Activated T-cell treated with anti-CD3 and anti-CD28 coated beads, Interleukin-2, amount 50 U/mL, for 24 hours (primary cell): ENCODE results near the gene CSNK1D.
A peak's percentile ranks its signal among the peaks of the same experiment; 100 is the strongest.
"Not testable (repeated sequence)": the region's sequence is repeated elsewhere in the genome, so short reads cannot be mapped to it uniquely, and the experiment has no call there.

ENCODE experiments used
- DNase-seq: peaks from one replicate; pipeline ENCODE4 v3.0.0-alpha.2; 2020
- H3K27ac Mint-ChIP-seq: 2 replicates; pipeline ENCODE4 v1.8.0; 2020; ENCODE audit warnings: mild to moderate bottlenecking, mixed read lengths
- H3K27me3 Mint-ChIP-seq: 2 replicates; pipeline ENCODE4 v1.8.0; 2020; ENCODE audit warnings: mixed read lengths
- H3K36me3 Mint-ChIP-seq: 2 replicates; pipeline ENCODE4 v1.8.0; 2020; ENCODE audit warnings: low read depth, mixed read lengths
- H3K4me1 Mint-ChIP-seq: 2 replicates; pipeline ENCODE4 v1.8.0; 2020; ENCODE audit warnings: low read depth, mixed read lengths
- H3K4me3 Mint-ChIP-seq: 2 replicates; pipeline ENCODE4 v1.8.0; 2020; ENCODE audit warnings: mild to moderate bottlenecking, moderate library complexity, mixed read lengths
- H3K9me3 Mint-ChIP-seq: 2 replicates; pipeline ENCODE4 v1.8.0; 2020; ENCODE audit warnings: mixed read lengths

CSNK1D gene

GRCh38 chr17:82259972-82260961 lies 13.2 kb downstream of the CSNK1D start:
- H3K4me1 Mint-ChIP-seq = peaks cover 54% of the 10 kb centered on the region
- H3K4me3 Mint-ChIP-seq, DNase-seq, H3K27me3 Mint-ChIP-seq, H3K9me3 Mint-ChIP-seq: not testable (repeated sequence)
- peak overlapping the region; percentile 77 for H3K27ac Mint-ChIP-seq
- H3K36me3 Mint-ChIP-seq = peaks cover 98% of the 10 kb centered on the region

DNA sequence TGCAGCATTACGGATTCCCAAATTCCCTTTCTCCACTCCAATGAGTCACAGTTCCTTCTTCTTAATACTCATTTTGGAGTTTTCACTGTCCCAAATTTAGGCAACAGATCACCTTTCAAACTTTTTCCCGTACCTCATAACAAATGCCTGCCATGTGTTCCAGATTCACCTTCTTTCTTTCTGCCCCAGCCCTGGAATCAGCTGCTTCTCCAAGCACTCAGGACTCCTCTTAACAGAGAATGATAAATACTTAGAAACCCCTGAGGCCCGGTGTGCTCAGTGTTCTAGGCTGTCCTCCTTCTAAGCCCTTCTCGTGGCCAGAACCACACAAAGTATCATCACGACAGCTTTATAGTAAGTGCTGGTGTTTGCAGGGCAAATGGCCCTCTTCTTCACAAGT lies 14.9 kb downstream of the CSNK1D start:
- Mint-ChIP-seq H3K36me3 (peaks cover 83% of the 10 kb centered on the region), H3K9me3 (no peaks in the 10 kb centered on the region), H3K27ac (peak overlapping the region; percentile 35), H3K4me3 (no peak overlapping the region), H3K27me3 (no peaks in the 10 kb centered on the region), H3K4me1 (peaks cover 47% of the 10 kb centered on the region)
- DNase-seq = no peak

DNA sequence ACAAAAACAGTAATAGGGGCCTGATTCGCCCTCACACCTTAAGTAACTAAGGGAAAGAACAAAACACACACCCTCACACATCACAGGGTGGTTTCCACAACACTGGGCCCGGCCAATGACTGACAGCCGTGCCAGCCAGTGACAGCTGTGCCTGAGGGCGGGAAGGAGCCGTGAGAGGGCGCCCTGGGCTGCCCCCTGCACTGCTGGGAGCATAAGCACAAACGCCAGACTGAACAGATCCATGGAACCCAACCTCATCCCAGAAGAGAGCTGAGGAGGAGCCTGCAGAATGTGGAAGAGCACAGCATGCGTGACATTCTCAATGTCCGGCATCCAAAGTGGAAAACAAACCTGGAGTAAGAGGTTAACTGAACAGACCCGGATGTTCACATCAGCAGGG lies 16.0 kb downstream of the CSNK1D start:
- no peaks in the 10 kb centered on the region for H3K27me3 Mint-ChIP-seq
- H3K36me3 Mint-ChIP-seq = peaks cover 83% of the 10 kb centered on the region
- no peak overlapping the region for H3K4me3 Mint-ChIP-seq
- no peaks in the 10 kb centered on the region for H3K9me3 Mint-ChIP-seq
- H3K27ac Mint-ChIP-seq = peak overlapping the region; percentile 86
- peak; percentile 79 for DNase-seq
- peaks cover 44% of the 10 kb centered on the region for H3K4me1 Mint-ChIP-seq

DNA sequence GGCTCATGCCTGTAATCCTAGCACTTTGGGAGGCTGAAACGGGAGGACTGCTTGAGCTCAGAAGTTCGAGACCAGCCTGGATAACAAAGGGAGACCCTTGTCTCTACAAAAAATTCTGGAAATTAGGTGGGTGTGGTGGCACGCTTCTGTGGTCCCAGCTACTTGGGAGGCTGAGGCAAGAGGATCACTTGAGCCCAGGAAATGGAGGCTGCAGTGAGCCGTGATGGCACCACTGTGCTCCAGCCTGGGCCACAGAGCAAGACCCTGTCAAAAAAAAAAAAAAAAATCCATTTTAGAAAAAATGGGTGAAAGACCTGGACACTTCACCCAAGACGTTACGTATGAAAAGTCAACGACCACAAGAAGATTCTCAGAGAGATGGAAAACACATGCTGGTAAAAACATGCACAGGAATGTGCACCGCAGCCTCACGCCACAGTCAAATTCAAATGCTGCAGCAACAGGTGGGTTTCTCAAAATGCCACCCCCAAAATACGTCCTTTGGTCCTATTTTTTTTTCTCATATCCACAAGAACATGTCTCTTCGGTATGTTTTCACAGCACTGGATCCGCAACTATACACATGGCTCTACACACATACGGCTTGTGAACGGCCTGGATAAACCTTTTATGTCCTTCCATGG lies 17.1 kb downstream of the CSNK1D start:
- H3K36me3 Mint-ChIP-seq = peaks cover 83% of the 10 kb centered on the region
- no peaks in the 10 kb centered on the region for H3K27me3 Mint-ChIP-seq
- no peak overlapping the region for H3K4me3 Mint-ChIP-seq
- no peak for DNase-seq
- peaks cover 39% of the 10 kb centered on the region for H3K4me1 Mint-ChIP-seq
- peak overlapping the region; percentile 65 for H3K27ac Mint-ChIP-seq
- no peaks in the 10 kb centered on the region for H3K9me3 Mint-ChIP-seq

GRCh38 chr17:82255402-82255972 lies 18.0 kb downstream of the CSNK1D start:
- DNase-seq = no peak
- peaks cover 83% of the 10 kb centered on the region for H3K36me3 Mint-ChIP-seq
- no peak overlapping the region for H3K4me3 Mint-ChIP-seq
- H3K9me3 Mint-ChIP-seq = no peaks in the 10 kb centered on the region
- H3K27me3 Mint-ChIP-seq = no peaks in the 10 kb centered on the region
- peaks cover 32% of the 10 kb centered on the region for H3K4me1 Mint-ChIP-seq
- H3K27ac Mint-ChIP-seq = peak overlapping the region; percentile 65

- not testable (repeated sequence) for H3K27ac Mint-ChIP-seq, H3K9me3 Mint-ChIP-seq, H3K4me3 Mint-ChIP-seq, H3K27me3 Mint-ChIP-seq, DNase-seq
- peaks cover 29% of the 10 kb centered on the region for H3K4me1 Mint-ChIP-seq
- H3K36me3 Mint-ChIP-seq = peaks cover 83% of the 10 kb centered on the region
Measured at GRCh38 chr17:82254746-82255145, 18.8 kb downstream of the CSNK1D start.

DNA sequence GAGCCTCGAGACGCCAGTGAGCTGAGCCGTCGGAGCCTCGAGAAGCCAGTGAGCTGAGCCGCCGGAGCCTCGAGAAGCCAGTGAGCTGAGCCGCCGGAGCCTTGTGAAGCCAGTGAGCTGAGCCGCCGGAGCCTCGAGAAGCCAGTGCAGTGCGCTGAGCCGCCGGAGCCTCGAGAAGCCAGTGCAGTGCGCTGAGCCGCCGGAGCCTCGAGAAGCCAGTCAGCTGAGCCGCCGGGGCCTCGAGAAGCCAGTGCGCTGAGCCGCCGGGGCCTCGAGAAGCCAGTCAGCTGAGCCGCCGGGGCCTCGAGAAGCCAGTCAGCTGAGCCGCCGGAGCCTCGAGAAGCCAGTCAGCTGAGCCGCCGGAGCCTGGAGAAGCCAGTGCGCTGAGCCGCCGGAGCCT lies 19.4 kb downstream of the CSNK1D start:
- not testable (repeated sequence) for H3K9me3 Mint-ChIP-seq, H3K27me3 Mint-ChIP-seq, H3K4me3 Mint-ChIP-seq, DNase-seq, H3K27ac Mint-ChIP-seq
- peaks cover 81% of the 10 kb centered on the region for H3K36me3 Mint-ChIP-seq
- H3K4me1 Mint-ChIP-seq = peaks cover 22% of the 10 kb centered on the region

GRCh38 chr17:82253179-82253544 lies 20.3 kb downstream of the CSNK1D start:
- Mint-ChIP-seq H3K27ac (peak overlapping the region; percentile 78), H3K27me3 (no peaks in the 10 kb centered on the region), H3K9me3 (no peaks in the 10 kb centered on the region), H3K4me3 (no peak overlapping the region), H3K4me1 (peaks cover 16% of the 10 kb centered on the region), H3K36me3 (peaks cover 81% of the 10 kb centered on the region)
- DNase-seq = no peak

DNA sequence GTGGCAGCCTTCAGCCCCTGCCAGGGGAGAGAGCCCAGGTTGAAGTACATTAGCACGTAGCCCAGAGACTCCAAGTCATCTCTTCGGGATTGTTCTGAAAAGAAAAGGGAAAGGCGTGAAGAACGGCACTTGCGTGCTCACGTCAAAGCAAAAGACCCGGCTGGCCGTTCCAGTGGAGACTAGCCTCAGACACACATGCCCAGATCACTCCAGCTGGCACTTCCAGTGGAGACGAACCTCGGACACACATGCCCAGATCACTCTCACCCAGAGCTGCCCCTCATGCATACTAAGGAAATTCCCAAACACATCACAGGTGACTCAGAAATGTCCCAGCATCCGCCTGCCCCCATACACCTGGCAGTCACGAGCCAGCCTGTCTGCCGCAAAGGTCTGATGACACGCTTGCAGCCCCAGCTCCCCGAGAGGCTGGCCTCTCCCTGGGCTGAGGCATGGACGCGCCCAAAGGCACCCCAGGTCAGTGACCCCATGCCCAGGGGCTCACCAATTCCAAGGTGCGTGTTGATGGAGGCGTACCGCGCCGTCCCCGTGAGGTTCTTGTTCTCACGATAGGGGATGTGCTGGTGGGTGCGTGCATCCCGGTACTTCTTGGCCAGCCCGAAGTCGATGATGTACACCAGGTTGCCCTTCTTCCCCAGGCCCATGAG lies 20.9 kb downstream of the CSNK1D start:
- Mint-ChIP-seq H3K36me3 (peaks cover 83% of the 10 kb centered on the region), H3K27me3 (no peaks in the 10 kb centered on the region), H3K4me1 (peaks cover 18% of the 10 kb centered on the region), H3K4me3 (no peak overlapping the region), H3K27ac (peak overlapping the region; percentile 78), H3K9me3 (no peaks in the 10 kb centered on the region)
- no peak for DNase-seq

GRCh38 chr17:82250868-82251500 lies 22.5 kb downstream of the CSNK1D start:
- Mint-ChIP-seq H3K27ac (peak overlapping the region; percentile 72), H3K4me1 (peaks cover 20% of the 10 kb centered on the region), H3K4me3 (no peak overlapping the region), H3K27me3 (no peaks in the 10 kb centered on the region), H3K9me3 (no peaks in the 10 kb centered on the region), H3K36me3 (peaks cover 83% of the 10 kb centered on the region)
- no peak for DNase-seq

DNA sequence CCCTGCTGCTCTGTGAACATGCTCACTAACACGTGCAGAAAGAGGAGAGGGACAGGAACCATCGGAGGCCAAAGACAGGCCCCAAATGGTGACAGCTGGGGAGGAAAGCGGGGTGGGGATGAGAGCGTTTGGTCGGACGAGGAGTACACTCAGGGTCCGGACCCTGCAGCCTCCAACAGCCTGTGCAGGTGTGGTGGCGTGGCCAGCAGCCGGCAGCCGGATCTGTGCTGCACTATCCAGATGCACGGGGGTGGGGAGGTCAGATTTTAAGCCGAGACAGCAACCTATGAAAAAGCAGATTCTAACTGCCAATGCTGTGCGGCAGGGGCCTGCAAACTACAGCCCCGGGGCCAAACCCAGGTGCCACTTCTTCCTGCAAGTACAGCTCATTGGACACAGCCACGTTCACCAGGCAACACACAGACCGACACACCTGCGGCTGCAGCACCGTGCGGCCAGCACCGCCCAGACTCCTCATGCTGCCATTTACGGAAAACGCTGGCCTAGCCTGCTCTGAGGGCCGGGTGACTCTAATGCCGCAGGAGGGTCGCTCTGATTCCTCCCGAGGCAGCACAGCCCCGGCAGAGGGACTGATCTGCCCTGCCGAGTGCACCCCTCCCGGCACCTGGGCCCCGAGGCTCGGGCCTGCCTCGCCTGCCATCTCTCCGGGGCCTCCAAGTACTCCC lies 23.5 kb downstream of the CSNK1D start:
- no peak for DNase-seq
- peaks cover 83% of the 10 kb centered on the region for H3K36me3 Mint-ChIP-seq
- H3K9me3 Mint-ChIP-seq = no peaks in the 10 kb centered on the region
- H3K4me1 Mint-ChIP-seq = peaks cover 16% of the 10 kb centered on the region
- no peak overlapping the region for H3K4me3 Mint-ChIP-seq
- no peaks in the 10 kb centered on the region for H3K27me3 Mint-ChIP-seq
- peak overlapping the region; percentile 63 for H3K27ac Mint-ChIP-seq

- peaks cover 18% of the 10 kb centered on the region for H3K4me1 Mint-ChIP-seq
- H3K4me3 Mint-ChIP-seq = no peak overlapping the region
- peak overlapping the region; percentile 77 for H3K27ac Mint-ChIP-seq
- H3K9me3 Mint-ChIP-seq = no peaks in the 10 kb centered on the region
- no peaks in the 10 kb centered on the region for H3K27me3 Mint-ChIP-seq
- peaks cover 93% of the 10 kb centered on the region for H3K36me3 Mint-ChIP-seq
- no peak for DNase-seq
Measured at GRCh38 chr17:82248815-82249674, 24.5 kb downstream of the CSNK1D start.
